ENCODE data around the gene PTCH2. TPM values are rescaled to one million over a fixed set of nuclear protein-coding genes. Genes with fewer than 3 reads are reported as not detected.
"Not testable (repeated sequence)": the region's sequence is repeated elsewhere in the genome, so short reads cannot be mapped to it uniquely, and the experiment has no call there.

Gene PTCH2
- total RNA-seq, 1 donor from 2014 or later = under 0.01 TPM

GRCh38 chr1:44819608-44820327 lies 23.3 kb downstream of the PTCH2 start:
- DNase-seq = peak; percentile 85

DNA sequence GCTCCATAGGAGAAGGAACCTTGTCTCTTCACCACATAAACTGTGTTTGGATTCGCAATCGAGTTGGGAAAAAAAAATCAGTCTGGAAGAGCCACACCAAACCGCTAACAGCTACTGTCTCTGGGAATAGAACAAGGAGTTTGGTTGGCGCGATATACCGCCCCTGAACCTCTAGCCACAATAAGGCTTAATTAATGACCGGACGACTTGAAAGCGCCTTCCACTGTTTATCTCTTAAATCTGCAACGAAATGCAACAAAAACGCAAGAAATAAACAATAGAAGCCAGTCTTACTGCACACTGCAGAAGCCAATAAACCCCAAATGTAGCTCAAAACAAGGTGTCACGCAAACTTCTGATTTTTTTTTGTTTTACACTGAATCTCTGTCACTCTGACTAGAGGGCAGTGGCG lies 23.9 kb downstream of the PTCH2 start:
- no peak for DNase-seq

DNA sequence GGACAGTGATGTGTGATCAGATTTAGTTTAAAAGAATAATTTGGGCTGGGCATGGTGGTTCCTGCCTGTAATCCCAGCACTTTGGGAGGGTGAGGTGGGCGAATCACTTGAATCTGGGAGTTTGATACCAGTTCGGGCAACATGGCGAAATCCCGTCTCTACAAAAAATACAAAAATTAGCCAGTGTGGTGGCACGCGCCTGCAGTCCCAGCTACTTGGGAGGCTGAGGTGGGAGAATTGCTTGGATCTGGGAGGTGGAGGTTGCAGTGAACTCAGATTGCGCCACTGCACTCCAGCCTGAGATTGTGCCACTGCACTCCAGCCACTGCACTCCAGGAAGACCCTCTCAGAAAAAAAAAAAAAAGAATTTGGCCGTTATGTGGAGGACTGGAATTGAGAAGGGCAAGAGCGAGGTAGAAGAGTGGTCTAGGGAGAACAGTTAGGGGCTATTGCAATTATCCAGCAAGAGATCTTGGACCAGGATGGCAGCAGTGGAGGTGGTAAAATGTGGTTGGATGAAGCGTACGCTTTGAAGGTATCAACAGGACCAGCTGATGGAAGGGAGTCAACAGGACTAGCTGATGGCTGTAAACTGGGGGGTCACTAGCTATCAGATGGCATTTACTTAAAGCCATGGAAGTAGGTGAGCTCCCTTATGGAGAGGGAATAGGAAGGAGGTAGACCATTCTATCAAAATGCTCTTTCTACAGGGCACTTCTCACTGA lies 25.1 kb downstream of the PTCH2 start:
- DNase-seq = no peak

DNA sequence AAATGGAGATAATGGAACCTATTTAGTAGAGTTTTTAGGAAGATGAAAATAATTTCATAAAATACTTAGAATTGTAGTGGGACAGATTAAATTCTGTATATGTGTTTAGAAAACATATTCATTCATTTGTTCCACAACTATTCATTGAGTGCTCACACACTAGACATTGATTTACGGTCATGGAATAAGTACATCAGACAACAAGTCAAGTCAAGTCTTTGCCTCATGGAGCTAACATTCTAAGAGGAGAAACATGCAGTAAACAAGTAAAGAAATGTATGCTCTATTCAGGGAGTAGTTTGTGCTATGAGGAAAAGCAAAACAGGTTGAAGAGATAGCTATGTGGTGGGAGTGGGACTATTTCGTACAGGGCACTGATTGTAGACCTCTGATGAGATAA lies 25.7 kb downstream of the PTCH2 start:
- no peak for DNase-seq

GRCh38 chr1:44815926-44816325 lies 27.1 kb downstream of the PTCH2 start:
- not testable (repeated sequence) for DNase-seq

- no peak for DNase-seq
Observed at GRCh38 chr1:44812822-44813543, 30.1 kb downstream of the PTCH2 start.

GRCh38 chr1:44811234-44811633 lies 31.8 kb downstream of the PTCH2 start:
- no peak for DNase-seq

GRCh38 chr1:44810762-44811105 lies 32.3 kb downstream of the PTCH2 start:
- DNase-seq = not testable (repeated sequence)

- DNase-seq = peak; percentile 38
Observed at GRCh38 chr1:44810101-44810761, 32.8 kb downstream of the PTCH2 start.

GRCh38 chr1:44808938-44809917 lies 33.8 kb downstream of the PTCH2 start:
- peak; percentile 65 for DNase-seq

DNA sequence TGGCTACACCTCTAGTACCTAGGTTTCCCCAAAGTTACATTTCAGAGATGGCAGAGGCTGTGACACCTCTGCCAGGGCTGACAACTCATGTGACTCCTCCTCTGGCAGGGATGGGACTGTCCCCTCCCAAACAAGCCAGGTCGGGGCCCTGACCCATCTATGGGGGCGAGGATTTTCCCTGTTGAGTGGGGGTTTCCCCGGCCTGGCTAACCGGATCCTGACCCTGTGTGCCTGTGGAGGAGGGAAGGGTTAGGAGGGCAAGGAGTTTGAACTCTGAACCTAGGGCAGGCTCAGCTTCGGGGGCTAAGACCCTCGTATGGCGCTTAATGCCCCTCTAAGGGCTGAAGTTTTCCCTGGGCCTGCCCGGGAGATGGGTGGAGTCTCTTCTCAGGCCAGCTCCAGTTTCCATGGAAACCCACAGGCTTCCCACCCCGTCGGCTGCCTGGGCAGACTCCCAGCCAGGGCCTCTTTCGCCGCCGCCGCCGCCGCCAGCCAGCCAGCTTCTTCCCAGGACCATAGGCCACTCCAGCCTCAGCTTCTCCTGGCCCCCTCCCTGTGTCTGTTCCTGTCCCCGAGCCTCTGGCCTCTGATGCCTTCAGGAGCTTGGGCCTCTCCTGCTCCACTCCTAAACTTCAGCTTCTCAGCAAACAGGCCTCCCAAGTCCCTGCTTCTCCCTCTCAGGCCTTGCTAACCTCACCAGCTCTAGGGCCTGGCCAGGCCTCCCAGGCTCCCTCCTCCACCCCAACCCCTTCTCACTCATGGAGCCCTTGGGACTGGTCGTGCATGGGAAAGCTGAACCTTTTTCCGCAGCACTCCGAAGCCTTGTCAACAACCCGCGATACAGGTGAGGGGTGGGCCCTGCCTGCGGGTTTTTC lies 34.8 kb downstream of the PTCH2 start, which contains the start of gene BTBD19:
Gene BTBD19, plus strand, starts transcription at position 461 of the 875 bp plus-strand sequence. Its CDS starts 298 bp downstream, at position 759.
- DNase-seq = peak; percentile 95

DNA sequence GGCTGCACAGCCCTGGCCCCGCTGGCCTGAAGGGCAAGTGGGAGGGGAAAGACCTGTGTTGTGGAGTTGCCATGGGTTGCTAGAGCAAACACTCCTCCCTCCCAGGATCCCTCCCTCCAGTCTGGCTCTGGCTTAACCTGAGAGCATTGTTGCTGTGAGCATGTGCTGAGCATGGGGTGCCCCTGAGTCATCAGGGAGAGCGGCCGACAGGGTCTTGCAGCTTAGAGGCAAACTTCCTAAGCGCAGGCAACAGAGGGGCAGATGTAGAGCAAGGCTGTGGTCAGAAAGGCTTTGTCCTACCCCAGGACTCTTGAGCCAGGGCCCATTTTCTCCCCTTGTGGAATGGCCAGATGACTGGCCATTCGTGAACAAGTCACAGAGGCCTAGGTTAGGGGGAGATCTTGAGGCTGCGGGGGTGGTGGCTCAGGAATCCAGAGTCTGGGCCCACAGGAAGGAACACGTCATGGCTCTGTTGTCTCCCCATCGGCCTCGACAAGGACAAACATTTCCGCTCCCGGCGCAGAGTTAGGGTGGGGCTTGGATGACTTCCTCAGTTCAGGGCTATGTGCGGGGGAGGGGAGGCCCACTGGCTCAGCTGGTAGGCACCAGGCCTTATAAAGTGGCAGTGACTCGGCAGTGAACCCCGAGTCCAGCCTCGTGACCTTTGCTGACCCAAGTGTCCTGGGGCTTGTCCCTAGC lies 35.5 kb downstream of the PTCH2 start:
- DNase-seq = peak; percentile 100

GRCh38 chr1:44806704-44807363 lies 36.2 kb downstream of the PTCH2 start, which contains the start of gene DYNLT4:
Gene DYNLT4, minus strand, starts transcription at chr1:44807351. Its CDS starts 683 bp downstream, at chr1:44806668.
- no peak for DNase-seq

DNA sequence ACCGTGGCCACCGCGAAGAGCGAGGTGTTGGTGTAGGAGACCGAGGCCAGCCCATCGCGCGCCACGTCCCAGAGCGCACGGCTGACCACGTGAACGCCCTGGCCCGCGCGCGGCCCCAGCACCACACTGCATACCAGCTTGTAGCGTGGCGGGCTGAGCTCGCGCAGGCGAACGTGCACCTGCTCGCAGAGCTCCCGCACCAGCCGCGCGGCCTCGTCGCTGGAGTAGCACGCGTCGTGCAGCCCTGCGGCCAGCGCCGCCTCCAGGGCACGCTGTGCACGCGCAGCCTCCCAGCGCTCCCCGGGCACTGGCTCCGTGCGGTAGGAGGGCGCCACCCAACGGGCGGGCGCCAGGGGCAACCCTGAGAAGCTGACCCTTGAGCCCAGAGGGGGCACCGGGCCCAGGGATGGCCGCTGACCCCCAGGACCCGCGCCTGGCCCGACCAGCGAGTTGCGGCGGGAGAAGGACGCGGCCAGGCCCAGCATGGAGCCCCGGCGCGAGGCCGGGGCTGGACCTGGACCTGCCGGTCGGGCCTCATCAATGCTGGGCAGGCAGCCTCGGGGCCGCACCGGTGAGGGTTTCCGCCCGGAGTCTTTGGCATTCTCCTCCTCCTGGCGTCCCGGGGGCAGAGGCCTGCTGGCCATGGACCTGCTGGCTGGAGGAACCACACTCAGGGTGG lies 36.9 kb downstream of the PTCH2 start:
- no peak for DNase-seq

- DNase-seq = no peak
Observed at GRCh38 chr1:44805311-44806024, 37.6 kb downstream of the PTCH2 start.

DNA sequence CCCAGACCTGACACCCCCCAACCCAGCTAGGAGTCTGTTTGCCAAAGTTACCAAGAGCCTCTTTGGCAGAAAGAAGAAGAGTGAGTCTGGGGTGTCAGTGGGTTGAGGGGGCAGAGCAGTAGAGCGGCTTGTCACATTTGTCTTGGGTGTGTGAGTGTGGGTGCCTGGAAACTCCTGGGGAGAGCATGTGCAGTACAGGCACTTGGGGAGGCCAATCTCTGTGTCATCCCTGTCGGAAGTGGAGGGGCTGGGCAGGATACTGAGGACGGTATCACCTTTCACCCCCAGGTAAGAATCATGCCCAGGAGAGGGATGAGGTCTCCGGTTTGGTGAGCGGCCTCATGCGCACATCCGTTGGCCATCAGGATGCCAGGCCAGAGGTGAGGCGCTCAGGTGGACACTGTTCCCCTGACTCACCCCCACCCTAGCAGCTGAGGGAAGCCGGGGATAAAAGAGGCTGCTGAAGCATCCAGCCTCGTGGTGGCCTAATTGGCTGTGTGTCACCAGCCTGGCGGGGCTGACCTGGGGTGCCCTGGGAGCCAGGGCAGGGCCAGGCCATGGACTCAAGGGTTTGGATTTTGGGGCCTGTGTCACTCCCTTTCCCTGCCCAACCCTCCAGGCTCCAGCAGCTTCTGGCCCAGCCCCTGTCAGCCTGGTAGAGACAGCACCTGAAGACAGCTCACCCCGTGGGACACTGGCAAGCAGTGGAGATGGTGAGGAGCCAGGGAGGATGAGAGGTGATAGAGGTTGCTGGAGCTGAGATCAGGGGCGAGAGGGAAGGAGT lies 39.5 kb downstream of the PTCH2 start:
- DNase-seq = no peak

DNA sequence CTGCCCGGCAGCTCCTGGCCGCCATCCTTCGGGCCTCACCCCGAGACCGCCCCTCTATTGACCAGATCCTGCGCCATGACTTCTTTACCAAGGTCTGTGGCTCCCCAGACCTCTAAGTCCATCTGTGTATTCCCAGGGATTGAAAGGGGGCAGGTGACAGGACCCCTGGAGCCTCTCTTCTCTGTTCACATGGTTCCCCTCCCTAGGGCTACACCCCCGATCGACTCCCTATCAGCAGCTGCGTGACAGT lies 40.1 kb downstream of the PTCH2 start:
- DNase-seq = no peak
